Measurements from ENCODE around the gene FAHD1.

The FAHD1 gene

GRCh38 chr16:1826691-1827573, at the start of gene FAHD1, which contains the start of gene HAGH:
FAHD1 (plus strand) TSS chr16:1827206; CDS start chr16:1827239, 33 bp downstream.
HAGH (minus strand) TSS chr16:1826825; CDS start chr16:1826787, 38 bp downstream.
- TF ChIP-seq GATA1 (IDR thresholded peaks at IDR 0.05; ENCODE audit: low read depth, low read length) (no peak), POLR2A (IDR thresholded peaks at IDR 0.05; ENCODE audit: low read length) (peak; percentile 83)
- peak; percentile 97 to 98 for DNase-seq

GRCh38 chr16:1777375-1778199, 49.4 kb upstream of the FAHD1 start:
- DNase-seq: no peak
- TF ChIP-seq POLR2A (IDR thresholded peaks at IDR 0.05; ENCODE audit: low read length): peak; percentile 19
- TF ChIP-seq GATA1 (IDR thresholded peaks at IDR 0.05; ENCODE audit: low read depth, low read length): no peak

- no peak for TF ChIP-seq POLR2A (IDR thresholded peaks at IDR 0.05; ENCODE audit: low read length)
- no peak for TF ChIP-seq GATA1 (IDR thresholded peaks at IDR 0.05; ENCODE audit: low read depth, low read length)
These were observed 48.5 kb upstream of the FAHD1 start for GRCh38 chr16:1778200-1779179.

GRCh38 chr16:1779234-1779701, 47.7 kb upstream of the FAHD1 start:
- no peak for DNase-seq
- TF ChIP-seq POLR2A (IDR thresholded peaks at IDR 0.05; ENCODE audit: low read length): no peak
- TF ChIP-seq GATA1 (IDR thresholded peaks at IDR 0.05; ENCODE audit: low read depth, low read length): no peak

More at GRCh38 chr16:1778200-1779179, 48.5 kb upstream of the FAHD1 start:
- no peak for DNase-seq

GRCh38 chr16:1779741-1780676, 47.0 kb upstream of the FAHD1 start:
- DNase-seq: no peak
- TF ChIP-seq GATA1 (IDR thresholded peaks at IDR 0.05; ENCODE audit: low read depth, low read length) (no peak), POLR2A (IDR thresholded peaks at IDR 0.05; ENCODE audit: low read length) (peak; percentile 28)

- TF ChIP-seq POLR2A (IDR thresholded peaks at IDR 0.05; ENCODE audit: low read length) (no peak), GATA1 (IDR thresholded peaks at IDR 0.05; ENCODE audit: low read depth, low read length) (no peak)
- no peak for DNase-seq
These were observed 46.3 kb upstream of the FAHD1 start for GRCh38 chr16:1780677-1781072.

GRCh38 chr16:1781254-1781653, 45.8 kb upstream of the FAHD1 start:
- DNase-seq: no peak
- no peak for TF ChIP-seq POLR2A (IDR thresholded peaks at IDR 0.05; ENCODE audit: low read length)
- no peak for TF ChIP-seq GATA1 (IDR thresholded peaks at IDR 0.05; ENCODE audit: low read depth, low read length)

GRCh38 chr16:1781758-1782407, 45.1 kb upstream of the FAHD1 start:
- peak; percentile 67 to 74 for DNase-seq
- TF ChIP-seq GATA1 (IDR thresholded peaks at IDR 0.05; ENCODE audit: low read depth, low read length) (no peak), POLR2A (IDR thresholded peaks at IDR 0.05; ENCODE audit: low read length) (no peak)

GRCh38 chr16:1782408-1783264, 44.4 kb upstream of the FAHD1 start, which contains the start of the genes NUBP2 and SPSB3:
NUBP2 (plus strand) TSS chr16:1782960; CDS start chr16:1783021, 61 bp downstream.
SPSB3 (minus strand) TSS chr16:1782571; CDS start chr16:1781483, 1,088 bp downstream.
- peak; percentile 70 for TF ChIP-seq POLR2A (IDR thresholded peaks at IDR 0.05; ENCODE audit: low read length)
- no peak for TF ChIP-seq GATA1 (IDR thresholded peaks at IDR 0.05; ENCODE audit: low read depth, low read length)

More at GRCh38 chr16:1782408-1783264, 44.4 kb upstream of the FAHD1 start, which contains the start of the genes NUBP2 and SPSB3:
- DNase-seq: peak; percentile 100
